ENCODE results near the gene HSD11B2. TPM values are rescaled to one million over a fixed set of nuclear protein-coding genes. Genes with fewer than 3 reads are reported as not detected.
A peak's percentile ranks its signal among the peaks of the same experiment; 100 is the strongest.

The HSD11B2 gene
- total and polyA plus RNA-seq, 4 donors: 0.51 to 6.7 (median 2.2) TPM

DNA sequence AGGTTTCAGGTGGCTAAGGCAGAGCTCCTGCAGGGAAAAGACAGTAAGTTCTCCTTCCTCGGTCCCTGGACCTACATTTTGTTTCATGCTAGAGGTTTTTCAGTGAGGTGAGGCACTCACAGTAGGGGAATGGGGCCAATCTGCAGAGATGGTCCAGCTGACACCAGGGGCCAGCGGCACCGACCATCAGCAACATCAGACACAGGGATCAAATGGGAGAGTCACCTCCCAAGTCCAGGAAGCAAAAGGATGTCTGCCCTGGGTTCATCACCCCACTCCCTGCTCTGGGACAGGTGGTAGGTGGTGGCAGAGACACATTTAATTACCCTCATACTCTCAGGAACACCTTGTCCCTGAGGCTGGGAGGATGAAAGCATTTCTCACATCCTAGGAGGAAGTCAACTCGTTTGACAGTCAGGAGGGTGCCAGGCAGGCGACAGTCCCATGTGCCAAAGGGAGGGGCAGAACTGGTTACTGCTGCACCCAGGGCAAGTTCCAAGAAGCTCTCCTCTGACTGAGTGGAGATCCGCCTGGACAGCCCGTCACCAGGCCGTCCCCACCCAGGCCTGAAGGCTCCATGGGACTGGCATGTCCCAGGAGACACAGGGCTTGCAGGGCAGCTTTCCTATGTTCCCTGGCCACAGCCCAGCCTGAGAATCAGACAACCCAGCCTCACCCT lies 30.8 kb downstream of the HSD11B2 start:
- Histone ChIP-seq H3K27me3 (ENCODE audit: control insufficient read depth in 4 of 4, insufficient read depth in 4 of 4, low read length in 3 of 4) (no peaks in the 10 kb centered on the region), H3K9ac (ENCODE audit: low read depth in 1 of 2, low read length in 2 of 2) (no peak overlapping the region), H3K27ac (ENCODE audit: low read depth in 1 of 2, low read length in 2 of 2) (no peak overlapping the region), H3K9me3 (ENCODE audit: control insufficient read depth in 4 of 4, low read length in 3 of 4) (no peaks in the 10 kb centered on the region), H3K4me3 (ENCODE audit: low read depth in 1 of 3, low read length in 3 of 3) (no peak overlapping the region), H3K36me3 (ENCODE audit: control insufficient read depth in 4 of 4, insufficient read depth in 3 of 4, low read depth in 1 of 4, low read length in 3 of 4) (peaks cover 0 to 2% (median 0%) of the 10 kb centered on the region in 4 donors), H3K4me1 (ENCODE audit: control insufficient read depth in 4 of 4, insufficient read depth in 4 of 4, low read length in 3 of 4) (peaks cover 22 to 59% (median 40%) of the 10 kb centered on the region in 4 donors)
- TF ChIP-seq JUND (IDR thresholded peaks at IDR 0.05): no peak
- TF ChIP-seq SP1 (IDR thresholded peaks at IDR 0.05): peak; percentile 8
- 79% methylated on average over 8 of the region's 8 CpGs for WGBS
- no peak for DNase-seq (ENCODE audit: low spot score)

DNA sequence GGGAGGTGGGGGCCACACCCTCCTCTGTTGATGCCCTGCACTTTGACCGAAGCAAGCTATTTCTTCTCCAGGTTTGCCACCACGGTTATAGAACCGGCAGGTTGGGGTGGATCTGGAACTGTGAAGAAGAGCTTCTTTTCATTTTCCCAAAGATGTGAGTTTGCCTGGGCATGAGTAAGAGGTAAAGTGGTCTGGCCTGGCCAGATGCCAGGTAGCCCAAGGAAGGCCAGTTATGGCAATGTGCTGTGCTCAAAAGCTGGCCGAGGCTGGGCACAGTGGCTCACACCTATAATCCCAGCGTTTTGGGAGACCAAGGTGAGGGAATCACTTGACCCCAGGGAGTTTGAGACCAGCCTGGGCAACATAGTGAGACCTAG lies 31.3 kb downstream of the HSD11B2 start:
- 88% methylated on average over 5 of the region's 5 CpGs for WGBS
- Histone ChIP-seq H3K4me3 (ENCODE audit: low read depth in 1 of 3, low read length in 3 of 3) (no peak overlapping the region), H3K9me3 (ENCODE audit: control insufficient read depth in 4 of 4, low read length in 3 of 4) (no peaks in the 10 kb centered on the region), H3K27ac (ENCODE audit: low read depth in 1 of 2, low read length in 2 of 2) (no peak overlapping the region), H3K9ac (ENCODE audit: low read depth in 1 of 2, low read length in 2 of 2) (no peak overlapping the region), H3K4me1 (ENCODE audit: control insufficient read depth in 4 of 4, insufficient read depth in 4 of 4, low read length in 3 of 4) (peaks cover 22 to 58% (median 37%) of the 10 kb centered on the region in 4 donors), H3K36me3 (ENCODE audit: control insufficient read depth in 4 of 4, insufficient read depth in 3 of 4, low read depth in 1 of 4, low read length in 3 of 4) (peaks cover 0 to 2% (median 0%) of the 10 kb centered on the region in 4 donors), H3K27me3 (ENCODE audit: control insufficient read depth in 4 of 4, insufficient read depth in 4 of 4, low read length in 3 of 4) (no peaks in the 10 kb centered on the region)
- TF ChIP-seq JUND (IDR thresholded peaks at IDR 0.05) (no peak), NR2F2 (IDR thresholded peaks at IDR 0.05) (no peak), EGR1 (IDR thresholded peaks at IDR 0.05; ENCODE audit: low read depth in 2 of 2) (no peak), HNF4A (conservative IDR thresholded peaks at IDR 0.05) (no peak), FOXA2 (IDR thresholded peaks at IDR 0.05) (no peak), TAF1 (conservative IDR thresholded peaks at IDR 0.05) (no peak), YY1 (IDR thresholded peaks at IDR 0.05) (no peak), FOXA1 (IDR thresholded peaks at IDR 0.05) (no peak), RAD21 (IDR thresholded peaks at IDR 0.05) (no peak), HNF4G (IDR thresholded peaks at IDR 0.05) (no peak), SP1 (IDR thresholded peaks at IDR 0.05) (no peak), GABPA (IDR thresholded peaks at IDR 0.05 in 1 of 2, conservative IDR thresholded peaks at IDR 0.05 in 1 of 2) (no peak), RXRA (IDR thresholded peaks at IDR 0.05) (no peak)
- TF ChIP-seq, protein P1, sequence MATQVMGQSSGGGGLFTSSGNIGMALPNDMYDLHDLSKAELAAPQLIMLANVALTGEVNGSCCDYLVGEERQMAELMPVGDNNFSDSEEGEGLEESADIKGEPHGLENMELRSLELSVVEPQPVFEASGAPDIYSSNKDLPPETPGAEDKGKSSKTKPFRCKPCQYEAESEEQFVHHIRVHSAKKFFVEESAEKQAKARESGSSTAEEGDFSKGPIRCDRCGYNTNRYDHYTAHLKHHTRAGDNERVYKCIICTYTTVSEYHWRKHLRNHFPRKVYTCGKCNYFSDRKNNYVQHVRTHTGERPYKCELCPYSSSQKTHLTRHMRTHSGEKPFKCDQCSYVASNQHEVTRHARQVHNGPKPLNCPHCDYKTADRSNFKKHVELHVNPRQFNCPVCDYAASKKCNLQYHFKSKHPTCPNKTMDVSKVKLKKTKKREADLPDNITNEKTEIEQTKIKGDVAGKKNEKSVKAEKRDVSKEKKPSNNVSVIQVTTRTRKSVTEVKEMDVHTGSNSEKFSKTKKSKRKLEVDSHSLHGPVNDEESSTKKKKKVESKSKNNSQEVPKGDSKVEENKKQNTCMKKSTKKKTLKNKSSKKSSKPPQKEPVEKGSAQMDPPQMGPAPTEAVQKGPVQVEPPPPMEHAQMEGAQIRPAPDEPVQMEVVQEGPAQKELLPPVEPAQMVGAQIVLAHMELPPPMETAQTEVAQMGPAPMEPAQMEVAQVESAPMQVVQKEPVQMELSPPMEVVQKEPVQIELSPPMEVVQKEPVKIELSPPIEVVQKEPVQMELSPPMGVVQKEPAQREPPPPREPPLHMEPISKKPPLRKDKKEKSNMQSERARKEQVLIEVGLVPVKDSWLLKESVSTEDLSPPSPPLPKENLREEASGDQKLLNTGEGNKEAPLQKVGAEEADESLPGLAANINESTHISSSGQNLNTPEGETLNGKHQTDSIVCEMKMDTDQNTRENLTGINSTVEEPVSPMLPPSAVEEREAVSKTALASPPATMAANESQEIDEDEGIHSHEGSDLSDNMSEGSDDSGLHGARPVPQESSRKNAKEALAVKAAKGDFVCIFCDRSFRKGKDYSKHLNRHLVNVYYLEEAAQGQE (IDR thresholded peaks at IDR 0.05): no peak
- TF ChIP-seq, protein P2, sequence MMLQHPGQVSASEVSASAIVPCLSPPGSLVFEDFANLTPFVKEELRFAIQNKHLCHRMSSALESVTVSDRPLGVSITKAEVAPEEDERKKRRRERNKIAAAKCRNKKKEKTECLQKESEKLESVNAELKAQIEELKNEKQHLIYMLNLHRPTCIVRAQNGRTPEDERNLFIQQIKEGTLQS (IDR thresholded peaks at IDR 0.05): no peak
- TF ChIP-seq, protein P3, sequence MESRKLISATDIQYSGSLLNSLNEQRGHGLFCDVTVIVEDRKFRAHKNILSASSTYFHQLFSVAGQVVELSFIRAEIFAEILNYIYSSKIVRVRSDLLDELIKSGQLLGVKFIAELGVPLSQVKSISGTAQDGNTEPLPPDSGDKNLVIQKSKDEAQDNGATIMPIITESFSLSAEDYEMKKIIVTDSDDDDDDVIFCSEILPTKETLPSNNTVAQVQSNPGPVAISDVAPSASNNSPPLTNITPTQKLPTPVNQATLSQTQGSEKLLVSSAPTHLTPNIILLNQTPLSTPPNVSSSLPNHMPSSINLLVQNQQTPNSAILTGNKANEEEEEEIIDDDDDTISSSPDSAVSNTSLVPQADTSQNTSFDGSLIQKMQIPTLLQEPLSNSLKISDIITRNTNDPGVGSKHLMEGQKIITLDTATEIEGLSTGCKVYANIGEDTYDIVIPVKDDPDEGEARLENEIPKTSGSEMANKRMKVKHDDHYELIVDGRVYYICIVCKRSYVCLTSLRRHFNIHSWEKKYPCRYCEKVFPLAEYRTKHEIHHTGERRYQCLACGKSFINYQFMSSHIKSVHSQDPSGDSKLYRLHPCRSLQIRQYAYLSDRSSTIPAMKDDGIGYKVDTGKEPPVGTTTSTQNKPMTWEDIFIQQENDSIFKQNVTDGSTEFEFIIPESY (IDR thresholded peaks at IDR 0.05): no peak
- TF ChIP-seq, protein P4, sequence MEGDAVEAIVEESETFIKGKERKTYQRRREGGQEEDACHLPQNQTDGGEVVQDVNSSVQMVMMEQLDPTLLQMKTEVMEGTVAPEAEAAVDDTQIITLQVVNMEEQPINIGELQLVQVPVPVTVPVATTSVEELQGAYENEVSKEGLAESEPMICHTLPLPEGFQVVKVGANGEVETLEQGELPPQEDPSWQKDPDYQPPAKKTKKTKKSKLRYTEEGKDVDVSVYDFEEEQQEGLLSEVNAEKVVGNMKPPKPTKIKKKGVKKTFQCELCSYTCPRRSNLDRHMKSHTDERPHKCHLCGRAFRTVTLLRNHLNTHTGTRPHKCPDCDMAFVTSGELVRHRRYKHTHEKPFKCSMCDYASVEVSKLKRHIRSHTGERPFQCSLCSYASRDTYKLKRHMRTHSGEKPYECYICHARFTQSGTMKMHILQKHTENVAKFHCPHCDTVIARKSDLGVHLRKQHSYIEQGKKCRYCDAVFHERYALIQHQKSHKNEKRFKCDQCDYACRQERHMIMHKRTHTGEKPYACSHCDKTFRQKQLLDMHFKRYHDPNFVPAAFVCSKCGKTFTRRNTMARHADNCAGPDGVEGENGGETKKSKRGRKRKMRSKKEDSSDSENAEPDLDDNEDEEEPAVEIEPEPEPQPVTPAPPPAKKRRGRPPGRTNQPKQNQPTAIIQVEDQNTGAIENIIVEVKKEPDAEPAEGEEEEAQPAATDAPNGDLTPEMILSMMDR (IDR thresholded peaks at IDR 0.05; ENCODE audit: low read depth, low read length, missing input control): no peak
- TF ChIP-seq, protein P5, sequence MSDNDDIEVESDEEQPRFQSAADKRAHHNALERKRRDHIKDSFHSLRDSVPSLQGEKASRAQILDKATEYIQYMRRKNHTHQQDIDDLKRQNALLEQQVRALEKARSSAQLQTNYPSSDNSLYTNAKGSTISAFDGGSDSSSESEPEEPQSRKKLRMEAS (IDR thresholded peaks at IDR 0.05): no peak
- no peak for DNase-seq (ENCODE audit: low spot score)
